ENCODE measurements around the gene COA1.
"Not testable (repeated sequence)": the region's sequence is repeated elsewhere in the genome, so short reads cannot be mapped to it uniquely, and the experiment has no call there.

GRCh38 chr7:43734575-43735332 lies 5.4 kb upstream of the COA1 start:
- not testable (repeated sequence) for TF ChIP-seq CTCF, POLR2A, POLR2AphosphoS5 (IDR thresholded peaks at IDR 0.05)

All from prostate gland (tissue), 2 donors.